Thoracic aorta (tissue), 2 donors: Measurements from ENCODE around the gene CDKAL1. TPM values are rescaled to one million over a fixed set of nuclear protein-coding genes. Genes with fewer than 3 reads are reported as not detected.

Experiments
- ATAC-seq: fragments of 150-250 bp; one replicate; pipeline ENCODE4 v1.8.0; 2017; ENCODE audit warnings: low read depth; ENCODE audit not compliant: insufficient number of reproducible peaks, low FRiP score
- DNase-seq: peaks from one replicate; pipeline ENCODE4 v3.0.0-alpha.2; 2020; ENCODE audit warnings: low spot score
- H3K27ac ChIP-seq, 2 donors: fragments of 200-600 bp; sonication (generic); 1 replicate in 1 of 2; 2 replicates in 1 of 2; pipeline ENCODE4 v1.5.1; 2016; ENCODE audit warnings: mild to moderate bottlenecking in 2 of 2, moderate library complexity in 2 of 2
- H3K27me3 ChIP-seq: fragments of 200-600 bp; sonication (generic); replicated peaks from 2 replicates; pipeline ENCODE4 v1.6.0; 2016; ENCODE audit warnings: mild to moderate bottlenecking; ENCODE audit not compliant: insufficient read depth
- H3K36me3 ChIP-seq: fragments of 200-600 bp; sonication (generic); one replicate; pipeline ENCODE4 v1.5.1; 2016
- H3K4me1 ChIP-seq, 2 donors: fragments of 200-600 bp; sonication (generic); 1 replicate in 1 of 2; 2 replicates in 1 of 2; pipeline versions ENCODE4 v1.5.1 to v1.6.0; 2016; ENCODE audit warnings: low read depth in 2 of 2, mild to moderate bottlenecking in 1 of 2; ENCODE audit not compliant: control insufficient read depth in 1 of 2
- H3K4me3 ChIP-seq: fragments of 200-600 bp; sonication (generic); 2 replicates; pipeline ENCODE4 v1.5.1; 2016; ENCODE audit warnings: mild to moderate bottlenecking
- H3K9me3 ChIP-seq: fragments of 200-600 bp; sonication (generic); 2 replicates; pipeline ENCODE4 v1.5.1; 2016
- CTCF ChIP-seq: fragments of 200-600 bp; sonication (generic); IDR thresholded peaks from one replicate; pipeline ENCODE4 v1.5.1; 2019; ENCODE audit warnings: antibody characterized with exemption
- total RNA-seq, 2 donors: library from RNA; depleted of rRNA; stranded (reverse); fragments of >200 nt; gene quantifications; one replicate each; pipeline versions ENCODE4 v1.1.0 to v1.2.3, GENCODE V29; 2016

The CDKAL1 gene
- total RNA-seq, 2 donors from 2014 or later: 8.5 to 14.6 TPM

- H3K36me3 ChIP-seq: no peaks in the 10 kb centered on the region
- no peaks in the 10 kb centered on the region for H3K4me1 ChIP-seq
- no peaks in the 10 kb centered on the region for H3K27me3 ChIP-seq
- no peaks in the 10 kb centered on the region for H3K9me3 ChIP-seq
- TF ChIP-seq CTCF: no peak
- no peak for ATAC-seq
- H3K27ac ChIP-seq: no peak overlapping the region
- no peak for DNase-seq
- no peak overlapping the region for H3K4me3 ChIP-seq
These were observed 567.4 kb downstream of the CDKAL1 start for GRCh38 chr6:21101694-21102093.

DNA sequence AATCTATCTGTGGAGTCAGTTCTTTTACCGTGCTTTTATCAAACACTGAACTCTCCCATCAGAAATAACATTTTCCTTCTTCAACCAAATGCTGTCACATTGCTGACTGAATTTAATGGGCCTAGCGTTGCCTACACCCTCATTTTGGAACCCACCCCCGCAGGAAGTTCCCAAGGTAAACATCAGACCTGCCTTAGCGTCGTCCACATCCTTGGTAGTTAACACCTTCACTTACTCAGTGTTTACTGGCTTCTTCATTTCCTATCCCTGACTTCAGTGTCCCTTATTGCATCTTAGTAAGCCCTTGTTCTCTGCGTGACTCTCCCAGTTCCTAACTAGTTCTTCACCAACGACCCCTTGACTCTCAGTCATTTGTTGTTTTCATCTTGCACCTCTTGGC is 567.9 kb downstream of the CDKAL1 start:
- DNase-seq (no peak), ATAC-seq (no peak)
- H3K4me3 ChIP-seq: no peak overlapping the region
- H3K27ac ChIP-seq: no peak overlapping the region
- no peak for TF ChIP-seq CTCF
- H3K36me3 ChIP-seq: no peaks in the 10 kb centered on the region
- no peaks in the 10 kb centered on the region for H3K4me1 ChIP-seq
- no peaks in the 10 kb centered on the region for H3K27me3 ChIP-seq
- no peaks in the 10 kb centered on the region for H3K9me3 ChIP-seq

GRCh38 chr6:21102624-21103023 is 568.4 kb downstream of the CDKAL1 start:
- Histone ChIP-seq H3K36me3 (no peaks in the 10 kb centered on the region), H3K27me3 (no peaks in the 10 kb centered on the region), H3K4me3 (no peak overlapping the region), H3K9me3 (no peaks in the 10 kb centered on the region), H3K4me1 (no peaks in the 10 kb centered on the region), H3K27ac (no peak overlapping the region)
- DNase-seq: no peak
- no peak for ATAC-seq
- TF ChIP-seq CTCF: no peak

- Histone ChIP-seq H3K36me3 (no peaks in the 10 kb centered on the region), H3K27me3 (no peaks in the 10 kb centered on the region), H3K4me1 (no peaks in the 10 kb centered on the region), H3K4me3 (no peak overlapping the region), H3K27ac (no peak overlapping the region), H3K9me3 (no peaks in the 10 kb centered on the region)
- no peak for TF ChIP-seq CTCF
- DNase-seq: no peak
- ATAC-seq: no peak
These were observed 569.5 kb downstream of the CDKAL1 start for GRCh38 chr6:21103626-21104224.

GRCh38 chr6:21104288-21104687 is 570.0 kb downstream of the CDKAL1 start:
- H3K36me3 ChIP-seq: no peaks in the 10 kb centered on the region
- no peak overlapping the region for H3K4me3 ChIP-seq
- no peaks in the 10 kb centered on the region for H3K27me3 ChIP-seq
- no peak overlapping the region for H3K27ac ChIP-seq
- no peaks in the 10 kb centered on the region for H3K9me3 ChIP-seq
- H3K4me1 ChIP-seq: peaks cover 0 to 4% of the 10 kb centered on the region in 2 donors
- DNase-seq (no peak), ATAC-seq (no peak)
- no peak for TF ChIP-seq CTCF
